ENCODE results near the gene RNF167. TPM values are rescaled to one million over a fixed set of nuclear protein-coding genes. Genes with fewer than 3 reads are reported as not detected.
A peak's percentile ranks its signal among the peaks of the same experiment; 100 is the strongest.

Gene RNF167
- total RNA-seq, 2 donors from 2014 or later = 120 to 123 TPM

GRCh38 chr17:4972752-4973151 is 32.7 kb downstream of the RNF167 start:
- H3K36me3 Mint-ChIP-seq (ENCODE audit: low read depth) = peaks cover 27% of the 10 kb centered on the region
- H3K27me3 Mint-ChIP-seq (ENCODE audit: insufficient read depth) = peaks cover 39% of the 10 kb centered on the region
- peaks cover 4% of the 10 kb centered on the region for H3K27me3 ChIP-seq (ENCODE audit: control insufficient read depth, insufficient read depth, low read length, poor library complexity, severe bottlenecking)
- TF ChIP-seq, protein P1, sequence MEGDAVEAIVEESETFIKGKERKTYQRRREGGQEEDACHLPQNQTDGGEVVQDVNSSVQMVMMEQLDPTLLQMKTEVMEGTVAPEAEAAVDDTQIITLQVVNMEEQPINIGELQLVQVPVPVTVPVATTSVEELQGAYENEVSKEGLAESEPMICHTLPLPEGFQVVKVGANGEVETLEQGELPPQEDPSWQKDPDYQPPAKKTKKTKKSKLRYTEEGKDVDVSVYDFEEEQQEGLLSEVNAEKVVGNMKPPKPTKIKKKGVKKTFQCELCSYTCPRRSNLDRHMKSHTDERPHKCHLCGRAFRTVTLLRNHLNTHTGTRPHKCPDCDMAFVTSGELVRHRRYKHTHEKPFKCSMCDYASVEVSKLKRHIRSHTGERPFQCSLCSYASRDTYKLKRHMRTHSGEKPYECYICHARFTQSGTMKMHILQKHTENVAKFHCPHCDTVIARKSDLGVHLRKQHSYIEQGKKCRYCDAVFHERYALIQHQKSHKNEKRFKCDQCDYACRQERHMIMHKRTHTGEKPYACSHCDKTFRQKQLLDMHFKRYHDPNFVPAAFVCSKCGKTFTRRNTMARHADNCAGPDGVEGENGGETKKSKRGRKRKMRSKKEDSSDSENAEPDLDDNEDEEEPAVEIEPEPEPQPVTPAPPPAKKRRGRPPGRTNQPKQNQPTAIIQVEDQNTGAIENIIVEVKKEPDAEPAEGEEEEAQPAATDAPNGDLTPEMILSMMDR (conservative IDR thresholded peaks at IDR 0.05) = no peak
- WGBS, 2 experiments (ENCODE audit: insufficient coverage in 1 of 2, insufficient read length in 1 of 2) = 86 to 91% methylated on average over 9 to 12 of the region's 12 CpGs
- no peak overlapping the region for H3K27ac ChIP-seq (ENCODE audit: low read depth, low read length)
- DNase-seq = peak; percentile 89
- no peaks in the 10 kb centered on the region for H3K9me3 Mint-ChIP-seq
- no peak overlapping the region for H3K9ac ChIP-seq (ENCODE audit: extremely low read depth, low read length, poor library complexity, severe bottlenecking)
- H3K4me3 ChIP-seq (ENCODE audit: low read length) = no peak overlapping the region
- H3K27ac Mint-ChIP-seq = peak overlapping the region; percentile 60
- no peak overlapping the region for H3K4me3 Mint-ChIP-seq
- no peaks in the 10 kb centered on the region for H3K9me3 ChIP-seq (ENCODE audit: control insufficient read depth, low read length)
- peaks cover 6% of the 10 kb centered on the region for H3K4me1 ChIP-seq (ENCODE audit: control insufficient read depth, insufficient read depth, low read length)
- H3K36me3 ChIP-seq (ENCODE audit: control insufficient read depth, insufficient read depth, low read length) = peaks cover 52% of the 10 kb centered on the region
- H3K4me1 Mint-ChIP-seq = peaks cover 23% of the 10 kb centered on the region

DNA sequence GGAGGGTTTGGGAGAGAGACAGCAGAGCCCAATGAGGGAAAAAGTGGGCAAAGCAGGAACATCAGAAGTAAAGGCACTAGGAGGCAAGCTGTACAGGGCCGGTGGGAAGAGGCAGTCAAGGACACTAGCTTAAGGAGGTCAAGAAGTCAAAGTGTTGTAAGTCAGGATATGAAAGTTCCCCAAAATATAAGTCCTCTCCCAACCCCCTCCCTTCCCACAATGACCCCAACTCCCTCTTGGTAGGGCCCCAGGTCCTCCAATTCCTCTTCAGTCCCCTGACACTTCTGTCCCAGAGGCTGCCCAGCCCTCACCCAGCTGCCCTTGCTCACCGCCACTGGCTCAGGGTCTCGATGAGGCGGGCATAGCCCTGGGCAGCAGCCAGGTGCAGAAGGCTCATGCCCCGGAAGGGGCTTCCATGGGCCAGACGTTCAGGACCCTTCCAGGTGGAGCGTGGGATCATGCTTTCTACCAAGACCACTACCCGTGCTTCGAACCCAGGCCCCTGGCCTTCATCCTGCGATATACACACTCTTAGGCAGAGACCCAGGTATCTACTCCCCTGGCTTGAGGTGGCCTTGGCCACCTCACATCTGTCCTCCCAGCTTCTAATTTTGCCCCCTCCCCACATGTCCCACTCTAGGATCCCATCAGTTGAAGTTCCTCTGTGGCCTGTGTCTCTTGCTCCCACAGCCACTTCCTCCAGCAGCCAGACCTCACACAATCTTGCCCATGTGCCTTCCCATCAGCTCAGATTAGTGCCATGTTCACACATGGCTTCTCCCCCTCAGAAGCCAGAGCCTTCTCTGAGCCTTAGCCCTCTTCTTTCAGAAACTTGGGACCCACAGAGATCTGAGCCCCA is 33.4 kb downstream of the RNF167 start:
- Histone ChIP-seq H3K27ac (ENCODE audit: low read depth, low read length) (no peak overlapping the region), H3K4me3 (ENCODE audit: low read length) (no peak overlapping the region), H3K9ac (ENCODE audit: extremely low read depth, low read length, poor library complexity, severe bottlenecking) (no peak overlapping the region), H3K4me1 (ENCODE audit: control insufficient read depth, insufficient read depth, low read length) (peaks cover 6% of the 10 kb centered on the region), H3K36me3 (ENCODE audit: control insufficient read depth, insufficient read depth, low read length) (peaks cover 60% of the 10 kb centered on the region), H3K9me3 (ENCODE audit: control insufficient read depth, low read length) (no peaks in the 10 kb centered on the region), H3K27me3 (ENCODE audit: control insufficient read depth, insufficient read depth, low read length, poor library complexity, severe bottlenecking) (peaks cover 8% of the 10 kb centered on the region)
- H3K4me3 Mint-ChIP-seq = no peak overlapping the region
- H3K27me3 Mint-ChIP-seq (ENCODE audit: insufficient read depth) = peaks cover 46% of the 10 kb centered on the region
- peaks cover 34% of the 10 kb centered on the region for H3K36me3 Mint-ChIP-seq (ENCODE audit: low read depth)
- H3K9me3 Mint-ChIP-seq = no peaks in the 10 kb centered on the region
- peaks cover 23% of the 10 kb centered on the region for H3K4me1 Mint-ChIP-seq
- H3K27ac Mint-ChIP-seq = no peak overlapping the region
- peak; percentile 42 for DNase-seq
- TF ChIP-seq, protein P1 (conservative IDR thresholded peaks at IDR 0.05) = no peak
- WGBS, 2 experiments (ENCODE audit: insufficient coverage in 1 of 2, insufficient read length in 1 of 2) = 86 to 94% methylated on average over 5 to 10 of the region's 10 CpGs

DNA sequence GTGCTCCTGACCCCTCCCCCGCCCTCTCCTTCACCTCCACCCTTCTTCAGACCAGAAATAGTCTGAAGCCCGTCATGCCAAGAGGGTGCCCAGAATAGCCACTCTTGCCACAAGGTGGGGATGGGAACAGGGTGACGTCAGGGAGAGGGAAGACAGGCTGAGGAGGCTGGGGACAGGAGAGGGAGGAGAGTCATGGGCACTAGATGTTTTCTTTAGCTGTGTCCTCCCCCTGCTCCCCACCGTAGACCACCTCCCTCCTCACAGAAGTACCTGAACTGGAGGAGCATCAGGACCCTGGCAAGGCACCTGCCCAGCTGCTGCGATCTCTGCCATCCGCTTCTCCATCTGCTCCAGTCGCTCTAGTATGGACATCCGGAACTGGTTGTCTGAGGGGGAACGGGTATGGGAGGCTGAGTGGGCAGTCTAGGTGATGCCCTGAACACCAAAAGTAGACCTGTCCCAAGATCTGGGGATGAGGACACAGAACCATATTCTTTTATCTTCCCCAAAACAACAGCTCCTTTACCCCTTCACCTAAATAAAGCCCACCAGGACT is 34.1 kb downstream of the RNF167 start:
- Mint-ChIP-seq H3K9me3 (no peaks in the 10 kb centered on the region), H3K4me3 (no peak overlapping the region), H3K27me3 (ENCODE audit: insufficient read depth) (peaks cover 52% of the 10 kb centered on the region), H3K27ac (no peak overlapping the region), H3K4me1 (peaks cover 17% of the 10 kb centered on the region), H3K36me3 (ENCODE audit: low read depth) (peaks cover 36% of the 10 kb centered on the region)
- WGBS, 2 experiments (ENCODE audit: insufficient coverage in 1 of 2, insufficient read length in 1 of 2) = 93 to 100% methylated on average over 3 to 9 of the region's 9 CpGs
- H3K9ac ChIP-seq (ENCODE audit: extremely low read depth, low read length, poor library complexity, severe bottlenecking) = no peak overlapping the region
- H3K27ac ChIP-seq (ENCODE audit: low read depth, low read length) = no peak overlapping the region
- no peak overlapping the region for H3K4me3 ChIP-seq (ENCODE audit: low read length)
- peaks cover 13% of the 10 kb centered on the region for H3K27me3 ChIP-seq (ENCODE audit: control insufficient read depth, insufficient read depth, low read length, poor library complexity, severe bottlenecking)
- peaks cover 60% of the 10 kb centered on the region for H3K36me3 ChIP-seq (ENCODE audit: control insufficient read depth, insufficient read depth, low read length)
- peak; percentile 42 for DNase-seq
- H3K9me3 ChIP-seq (ENCODE audit: control insufficient read depth, low read length) = no peaks in the 10 kb centered on the region
- TF ChIP-seq, protein P1 (conservative IDR thresholded peaks at IDR 0.05) = no peak
- H3K4me1 ChIP-seq (ENCODE audit: control insufficient read depth, insufficient read depth, low read length) = peaks cover 3% of the 10 kb centered on the region
